ENCODE data around the gene SPOCD1.

DNA sequence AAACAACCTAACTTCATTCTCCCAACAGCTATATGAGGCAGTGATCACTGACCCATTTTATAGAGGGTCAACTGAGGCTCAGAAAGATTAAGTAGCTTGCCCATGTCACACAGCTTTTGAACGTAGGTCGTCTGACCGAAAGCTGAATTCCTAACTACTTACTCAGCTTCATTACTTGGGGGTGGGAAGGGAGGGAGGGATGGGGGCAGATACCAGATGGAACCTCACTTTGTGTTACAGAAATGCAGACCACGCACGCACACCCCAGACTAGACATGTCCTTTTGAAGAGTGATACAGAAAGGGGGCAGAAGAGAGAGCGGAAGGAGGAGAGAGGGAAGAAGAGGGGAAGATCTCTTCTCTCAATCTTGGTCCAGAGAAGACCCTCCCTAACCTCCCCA lies 53.9 kb downstream of the SPOCD1 start:
- TF ChIP-seq YY1 (IDR thresholded peaks at IDR 0.05; ENCODE audit: low read depth) (no peak), NFIC (IDR thresholded peaks at IDR 0.05) (no peak), EP300 (IDR thresholded peaks at IDR 0.05; ENCODE audit: borderline replicate concordance) (no peak), CREB1 (IDR thresholded peaks at IDR 0.05; ENCODE audit: low read depth) (no peak), RAD21 (IDR thresholded peaks at IDR 0.05; ENCODE audit: low read depth) (no peak), CEBPB (IDR thresholded peaks at IDR 0.05) (no peak)
- TF ChIP-seq, protein P1, sequence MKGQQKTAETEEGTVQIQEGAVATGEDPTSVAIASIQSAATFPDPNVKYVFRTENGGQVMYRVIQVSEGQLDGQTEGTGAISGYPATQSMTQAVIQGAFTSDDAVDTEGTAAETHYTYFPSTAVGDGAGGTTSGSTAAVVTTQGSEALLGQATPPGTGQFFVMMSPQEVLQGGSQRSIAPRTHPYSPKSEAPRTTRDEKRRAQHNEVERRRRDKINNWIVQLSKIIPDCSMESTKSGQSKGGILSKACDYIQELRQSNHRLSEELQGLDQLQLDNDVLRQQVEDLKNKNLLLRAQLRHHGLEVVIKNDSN (IDR thresholded peaks at IDR 0.05), result no peak
- TF ChIP-seq, protein P2, sequence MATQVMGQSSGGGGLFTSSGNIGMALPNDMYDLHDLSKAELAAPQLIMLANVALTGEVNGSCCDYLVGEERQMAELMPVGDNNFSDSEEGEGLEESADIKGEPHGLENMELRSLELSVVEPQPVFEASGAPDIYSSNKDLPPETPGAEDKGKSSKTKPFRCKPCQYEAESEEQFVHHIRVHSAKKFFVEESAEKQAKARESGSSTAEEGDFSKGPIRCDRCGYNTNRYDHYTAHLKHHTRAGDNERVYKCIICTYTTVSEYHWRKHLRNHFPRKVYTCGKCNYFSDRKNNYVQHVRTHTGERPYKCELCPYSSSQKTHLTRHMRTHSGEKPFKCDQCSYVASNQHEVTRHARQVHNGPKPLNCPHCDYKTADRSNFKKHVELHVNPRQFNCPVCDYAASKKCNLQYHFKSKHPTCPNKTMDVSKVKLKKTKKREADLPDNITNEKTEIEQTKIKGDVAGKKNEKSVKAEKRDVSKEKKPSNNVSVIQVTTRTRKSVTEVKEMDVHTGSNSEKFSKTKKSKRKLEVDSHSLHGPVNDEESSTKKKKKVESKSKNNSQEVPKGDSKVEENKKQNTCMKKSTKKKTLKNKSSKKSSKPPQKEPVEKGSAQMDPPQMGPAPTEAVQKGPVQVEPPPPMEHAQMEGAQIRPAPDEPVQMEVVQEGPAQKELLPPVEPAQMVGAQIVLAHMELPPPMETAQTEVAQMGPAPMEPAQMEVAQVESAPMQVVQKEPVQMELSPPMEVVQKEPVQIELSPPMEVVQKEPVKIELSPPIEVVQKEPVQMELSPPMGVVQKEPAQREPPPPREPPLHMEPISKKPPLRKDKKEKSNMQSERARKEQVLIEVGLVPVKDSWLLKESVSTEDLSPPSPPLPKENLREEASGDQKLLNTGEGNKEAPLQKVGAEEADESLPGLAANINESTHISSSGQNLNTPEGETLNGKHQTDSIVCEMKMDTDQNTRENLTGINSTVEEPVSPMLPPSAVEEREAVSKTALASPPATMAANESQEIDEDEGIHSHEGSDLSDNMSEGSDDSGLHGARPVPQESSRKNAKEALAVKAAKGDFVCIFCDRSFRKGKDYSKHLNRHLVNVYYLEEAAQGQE (IDR thresholded peaks at IDR 0.05; ENCODE audit: low read depth), result no peak

All from Ishikawa (cell line).